ENCODE results near the gene ABTB1. TPM values are rescaled to one million over a fixed set of nuclear protein-coding genes. Genes with fewer than 3 reads are reported as not detected.

ABTB1 gene
- total RNA-seq, 2 experiments from 2014 or later: 4.4 to 14.5 TPM

- no peak overlapping the region for H3K27ac ChIP-seq (ENCODE audit: low read depth, low read length, poor library complexity, severe bottlenecking)
- no peaks in the 10 kb centered on the region for H3K9me3 ChIP-seq (ENCODE audit: low read length)
- no peaks in the 10 kb centered on the region for H3K9me2 ChIP-seq (ENCODE audit: insufficient read depth, low read length)
- ChIA-PET POLR2A (interaction anchor here (0.6 to 0.7 kb wide), 2 partner anchors 10 to 357 kb away, joined by 4 to 5 read pairs; no protein-coding TSS in a partner anchor), CTCF (ENCODE audit: unreplicated experiment) (no interaction called here)
- H3K79me2 ChIP-seq (ENCODE audit: insufficient read depth, low read depth, low read length): no peaks in the 10 kb centered on the region
- H3K4me3 ChIP-seq (ENCODE audit: low read depth, low read length, poor library complexity, severe bottlenecking): no peak overlapping the region
- no peak overlapping the region for H3K4me2 ChIP-seq (ENCODE audit: low read length)
- H3K4me1 ChIP-seq (ENCODE audit: insufficient read depth, low read length, poor library complexity, severe bottlenecking): no peaks in the 10 kb centered on the region
- H3K36me3 ChIP-seq (ENCODE audit: insufficient read depth, low read length): peaks cover 54% of the 10 kb centered on the region; the same call in 1 of the 2 replicates
- DNase-seq (ENCODE audit: low spot score): no peak
- intact Hi-C loops (cut with micrococcal nuclease; ENCODE audit: unreplicated experiment): no loop called here
- no TSS peak for BruUV-seq (replicated peaks)
- TF ChIP-seq, protein P1, sequence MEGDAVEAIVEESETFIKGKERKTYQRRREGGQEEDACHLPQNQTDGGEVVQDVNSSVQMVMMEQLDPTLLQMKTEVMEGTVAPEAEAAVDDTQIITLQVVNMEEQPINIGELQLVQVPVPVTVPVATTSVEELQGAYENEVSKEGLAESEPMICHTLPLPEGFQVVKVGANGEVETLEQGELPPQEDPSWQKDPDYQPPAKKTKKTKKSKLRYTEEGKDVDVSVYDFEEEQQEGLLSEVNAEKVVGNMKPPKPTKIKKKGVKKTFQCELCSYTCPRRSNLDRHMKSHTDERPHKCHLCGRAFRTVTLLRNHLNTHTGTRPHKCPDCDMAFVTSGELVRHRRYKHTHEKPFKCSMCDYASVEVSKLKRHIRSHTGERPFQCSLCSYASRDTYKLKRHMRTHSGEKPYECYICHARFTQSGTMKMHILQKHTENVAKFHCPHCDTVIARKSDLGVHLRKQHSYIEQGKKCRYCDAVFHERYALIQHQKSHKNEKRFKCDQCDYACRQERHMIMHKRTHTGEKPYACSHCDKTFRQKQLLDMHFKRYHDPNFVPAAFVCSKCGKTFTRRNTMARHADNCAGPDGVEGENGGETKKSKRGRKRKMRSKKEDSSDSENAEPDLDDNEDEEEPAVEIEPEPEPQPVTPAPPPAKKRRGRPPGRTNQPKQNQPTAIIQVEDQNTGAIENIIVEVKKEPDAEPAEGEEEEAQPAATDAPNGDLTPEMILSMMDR (conservative IDR thresholded peaks at IDR 0.05; ENCODE audit: low read length): no peak
- no peak for TF ChIP-seq EZH2phosphoT487 (IDR thresholded peaks at IDR 0.05; ENCODE audit: borderline replicate concordance, low read depth, low read length)
- H2AFZ ChIP-seq (ENCODE audit: low read length): no peak overlapping the region
- no peaks in the 10 kb centered on the region for H4K20me1 ChIP-seq (ENCODE audit: insufficient read depth, low read length)
Observed at GRCh38 chr3:127711021-127711695, 38.4 kb downstream of the ABTB1 start.

DNA sequence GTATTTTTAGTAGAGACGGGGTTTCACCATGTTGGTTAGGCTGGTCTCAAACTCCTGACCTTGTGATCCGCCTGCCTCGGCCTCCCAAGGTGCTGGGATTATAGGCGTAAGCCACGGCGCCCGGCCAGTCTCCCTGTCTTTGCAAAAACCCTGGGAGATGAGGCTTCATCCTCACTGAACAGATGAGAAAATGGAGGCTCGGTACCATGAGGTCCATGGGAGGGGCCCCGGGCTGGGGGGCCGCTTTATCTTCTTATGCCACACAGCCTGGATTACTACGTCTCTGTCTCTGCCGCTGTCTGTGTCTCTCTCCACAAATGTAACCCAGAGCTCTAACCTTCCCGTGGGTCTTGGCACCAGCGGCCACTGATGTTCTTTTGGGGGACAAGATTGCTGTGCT lies 39.1 kb downstream of the ABTB1 start:
- Histone ChIP-seq H3K4me1 (ENCODE audit: insufficient read depth, low read length, poor library complexity, severe bottlenecking) (no peaks in the 10 kb centered on the region), H3K27ac (ENCODE audit: low read depth, low read length, poor library complexity, severe bottlenecking) (no peak overlapping the region), H4K20me1 (ENCODE audit: insufficient read depth, low read length) (no peaks in the 10 kb centered on the region), H3K4me2 (ENCODE audit: low read length) (no peak overlapping the region), H3K9me2 (ENCODE audit: insufficient read depth, low read length) (no peaks in the 10 kb centered on the region), H3K9me3 (ENCODE audit: low read length) (no peaks in the 10 kb centered on the region), H3K4me3 (ENCODE audit: low read depth, low read length, poor library complexity, severe bottlenecking) (no peak overlapping the region), H3K36me3 (ENCODE audit: insufficient read depth, low read length) (peaks cover 52% of the 10 kb centered on the region; the same call in 1 of the 2 replicates), H2AFZ (ENCODE audit: low read length) (no peak overlapping the region), H3K79me2 (ENCODE audit: insufficient read depth, low read depth, low read length) (no peaks in the 10 kb centered on the region)
- DNase-seq (ENCODE audit: low spot score): no peak
- POLR2A ChIA-PET: no interaction called here
- CTCF ChIA-PET (ENCODE audit: unreplicated experiment): no interaction called here
- TF ChIP-seq EZH2phosphoT487 (IDR thresholded peaks at IDR 0.05; ENCODE audit: borderline replicate concordance, low read depth, low read length): no peak
- TF ChIP-seq, protein P1 (conservative IDR thresholded peaks at IDR 0.05; ENCODE audit: low read length): no peak
- no TSS peak for BruUV-seq (replicated peaks)
- intact Hi-C loops (cut with micrococcal nuclease; ENCODE audit: unreplicated experiment): no loop called here

GRCh38 chr3:127712461-127712860 lies 39.7 kb downstream of the ABTB1 start:
- no peak overlapping the region for H3K4me3 ChIP-seq (ENCODE audit: low read depth, low read length, poor library complexity, severe bottlenecking)
- CTCF ChIA-PET (ENCODE audit: unreplicated experiment): no interaction called here

More at GRCh38 chr3:127712461-127712860, 39.7 kb downstream of the ABTB1 start:
- Histone ChIP-seq H3K79me2 (ENCODE audit: insufficient read depth, low read depth, low read length) (no peaks in the 10 kb centered on the region), H3K36me3 (ENCODE audit: insufficient read depth, low read length) (peaks cover 50% of the 10 kb centered on the region; the same call in 1 of the 2 replicates), H3K9me2 (ENCODE audit: insufficient read depth, low read length) (no peaks in the 10 kb centered on the region), H3K4me1 (ENCODE audit: insufficient read depth, low read length, poor library complexity, severe bottlenecking) (no peaks in the 10 kb centered on the region), H3K27ac (ENCODE audit: low read depth, low read length, poor library complexity, severe bottlenecking) (no peak overlapping the region), H4K20me1 (ENCODE audit: insufficient read depth, low read length) (no peaks in the 10 kb centered on the region), H3K9me3 (ENCODE audit: low read length) (no peaks in the 10 kb centered on the region), H2AFZ (ENCODE audit: low read length) (no peak overlapping the region), H3K4me2 (ENCODE audit: low read length) (no peak overlapping the region)
- TF ChIP-seq, protein P1 (conservative IDR thresholded peaks at IDR 0.05; ENCODE audit: low read length): no peak
- TF ChIP-seq EZH2phosphoT487 (IDR thresholded peaks at IDR 0.05; ENCODE audit: borderline replicate concordance, low read depth, low read length): no peak
- no peak for DNase-seq (ENCODE audit: low spot score)
- no TSS peak for BruUV-seq (replicated peaks)
- POLR2A ChIA-PET: no interaction called here
- intact Hi-C loops (cut with micrococcal nuclease; ENCODE audit: unreplicated experiment): no loop called here

All from OCI-LY7 (cell line).